Mesenchymal stem cell (in vitro differentiated cells and primary cell): ENCODE results near the gene DIPK1A.
"Not testable (repeated sequence)": the region's sequence is repeated elsewhere in the genome, so short reads cannot be mapped to it uniquely, and the experiment has no call there.

Experiments
- DNase-seq: peaks from one replicate; pipeline ENCODE4 v3.0.0-alpha.2; 2013
- H2AFZ ChIP-seq: one replicate; pipeline ENCODE4 v1.6.1; 2013; ENCODE audit warnings: low read depth, mild to moderate bottlenecking, control low read depth, inconsistent platforms, low read length, moderate library complexity
- H2AK5ac ChIP-seq: 2 replicates; pipeline ENCODE4 v1.6.1; 2013; ENCODE audit warnings: low read length, moderate library complexity, mild to moderate bottlenecking, inconsistent platforms; ENCODE audit not compliant: severe bottlenecking
- H2BK120ac ChIP-seq: one replicate; pipeline ENCODE4 v1.6.1; 2013; ENCODE audit warnings: low read depth, mild to moderate bottlenecking, inconsistent platforms, low read length, moderate library complexity
- H2BK12ac ChIP-seq, 2 experiments: one replicate each; pipeline ENCODE4 v1.6.1; 2013; ENCODE audit warnings: inconsistent platforms in 2 of 2, low read length in 2 of 2, mild to moderate bottlenecking in 2 of 2, moderate library complexity in 2 of 2, control low read depth in 1 of 2
- H2BK15ac ChIP-seq: one replicate; pipeline ENCODE4 v1.6.1; 2013; ENCODE audit warnings: mild to moderate bottlenecking, low read depth, inconsistent platforms; ENCODE audit not compliant: poor library complexity, severe bottlenecking
- H2BK5ac ChIP-seq: 2 replicates; pipeline ENCODE4 v1.6.1; 2013; ENCODE audit warnings: low read depth, mild to moderate bottlenecking, low read length, control low read depth, inconsistent platforms; ENCODE audit not compliant: poor library complexity, severe bottlenecking
- H3K14ac ChIP-seq, 2 experiments: one replicate each; pipeline ENCODE4 v1.6.1; 2013; ENCODE audit warnings: inconsistent platforms in 2 of 2, low read length in 2 of 2, control low read depth in 1 of 2, mild to moderate bottlenecking in 1 of 2, moderate library complexity in 1 of 2
- H3K18ac ChIP-seq, 2 experiments: one replicate each; pipeline ENCODE4 v1.6.1; 2013; ENCODE audit warnings: inconsistent platforms in 2 of 2, low read length in 2 of 2, control low read depth in 1 of 2, low read depth in 1 of 2, mild to moderate bottlenecking in 1 of 2
- H3K23ac ChIP-seq, 2 experiments: one replicate each; pipeline ENCODE4 v1.6.1; 2013; ENCODE audit warnings: inconsistent platforms in 2 of 2, low read length in 2 of 2, mild to moderate bottlenecking in 2 of 2, moderate library complexity in 2 of 2, control low read depth in 1 of 2
- H3K27ac ChIP-seq: 2 replicates; pipeline ENCODE4 v1.5.1; 2013; ENCODE audit warnings: mild to moderate bottlenecking, moderate library complexity, low read length, control low read depth, inconsistent platforms; ENCODE audit not compliant: poor library complexity, severe bottlenecking
- H3K27me3 ChIP-seq, 2 experiments: 2 replicates each; pipeline versions ENCODE4 v1.6.1 to v1.7.0; 2013; ENCODE audit warnings: low read length in 2 of 2, mild to moderate bottlenecking in 2 of 2, moderate library complexity in 2 of 2, control low read depth in 1 of 2, inconsistent platforms in 1 of 2; ENCODE audit not compliant: control insufficient read depth in 1 of 2, insufficient read depth in 1 of 2
- H3K36me3 ChIP-seq, 2 experiments: 2 replicates each; pipeline versions ENCODE4 v1.6.1 to v1.7.0; 2013; ENCODE audit warnings: low read length in 2 of 2, control low read depth in 1 of 2, inconsistent platforms in 1 of 2, low read depth in 1 of 2, mild to moderate bottlenecking in 1 of 2; ENCODE audit not compliant: insufficient read depth in 2 of 2, control insufficient read depth in 1 of 2
- H3K4ac ChIP-seq, 2 experiments: one replicate each; pipeline ENCODE4 v1.6.1; 2013; ENCODE audit warnings: inconsistent platforms in 2 of 2, low read length in 2 of 2, mild to moderate bottlenecking in 2 of 2, moderate library complexity in 2 of 2, control low read depth in 1 of 2, low read depth in 1 of 2
- H3K4me1 ChIP-seq: 2 replicates; pipeline ENCODE4 v1.6.1; 2013; ENCODE audit warnings: low read depth, low read length, control low read depth; ENCODE audit not compliant: control insufficient read depth, insufficient read depth
- H3K4me2 ChIP-seq: 2 replicates; pipeline ENCODE4 v1.6.1; 2013; ENCODE audit warnings: low read length, mild to moderate bottlenecking, inconsistent platforms; ENCODE audit not compliant: poor library complexity, severe bottlenecking
- H3K4me3 ChIP-seq, 2 experiments: 2 replicates each; pipeline versions ENCODE4 v1.5.1 to v1.7.0; 2013; ENCODE audit warnings: low read length in 2 of 2, mild to moderate bottlenecking in 2 of 2, control low read depth in 1 of 2, low read depth in 1 of 2; ENCODE audit not compliant: insufficient read depth in 1 of 2
- H3K79me1 ChIP-seq: replicated peaks from 2 replicates; pipeline ENCODE4 v1.6.1; 2013; ENCODE audit warnings: mild to moderate bottlenecking, control low read depth, low read length, inconsistent platforms; ENCODE audit not compliant: poor library complexity, severe bottlenecking
- H3K9ac ChIP-seq: 2 replicates; pipeline ENCODE4 v1.7.0; 2013; ENCODE audit warnings: mild to moderate bottlenecking, low read length, moderate library complexity
- H3K9me3 ChIP-seq: 2 replicates; pipeline ENCODE4 v1.7.0; 2013; ENCODE audit warnings: mild to moderate bottlenecking, low read length; ENCODE audit not compliant: control insufficient read depth
- H4K8ac ChIP-seq: one replicate; pipeline ENCODE4 v1.6.1; 2013; ENCODE audit warnings: inconsistent platforms, mild to moderate bottlenecking, low read length, moderate library complexity
- H4K91ac ChIP-seq: one replicate; pipeline ENCODE4 v1.6.1; 2013; ENCODE audit warnings: mild to moderate bottlenecking, low read length, inconsistent platforms
- WGBS: methylation state at CpG from one replicate; pipeline ENCODE4 v1.1.7; 2013; ENCODE audit warnings: mixed read lengths; 5-methylcytosine and 5-hydroxymethylcytosine counted together

DIPK1A gene

GRCh38 chr1:92972409-92973129 lies 11.3 kb upstream of the DIPK1A start:
- WGBS, result 83% methylated on average over 1 of the region's 1 CpG
- Histone ChIP-seq H3K14ac (no peak overlapping the region), H2BK120ac (no peak overlapping the region), H3K4me1 (no peaks in the 10 kb centered on the region), H2BK5ac (no peak overlapping the region), H3K23ac (no peak overlapping the region), H4K91ac (no peak overlapping the region), H3K27ac (no peak overlapping the region), H2AK5ac (no peak overlapping the region), H4K8ac (no peak overlapping the region), H3K4me3 (no peak overlapping the region), H3K4me2 (no peak overlapping the region), H3K9ac (no peak overlapping the region), H2AFZ (no peak overlapping the region), H3K79me1 (no peaks in the 10 kb centered on the region), H2BK12ac (no peak overlapping the region), H3K27me3 (peaks cover 5 to 15% of the 10 kb centered on the region in 2 experiments), H2BK15ac (no peak overlapping the region), H3K9me3 (no peaks in the 10 kb centered on the region), H3K18ac (no peak overlapping the region), H3K4ac (no peak overlapping the region), H3K36me3 (no peaks in the 10 kb centered on the region)
- DNase-seq, result no peak

GRCh38 chr1:92971932-92972331 lies 10.7 kb upstream of the DIPK1A start:
- WGBS, result 82% methylated on average over 6 of the region's 6 CpGs
- H2BK12ac ChIP-seq, H4K8ac ChIP-seq, H3K9ac ChIP-seq, H3K79me1 ChIP-seq, H2BK15ac ChIP-seq, H2AK5ac ChIP-seq, H3K4me3 ChIP-seq, DNase-seq, H3K27ac ChIP-seq, H3K4ac ChIP-seq, H3K18ac ChIP-seq, H3K4me1 ChIP-seq, H3K36me3 ChIP-seq, H3K23ac ChIP-seq, H2AFZ ChIP-seq, H2BK120ac ChIP-seq, H3K4me2 ChIP-seq, H3K14ac ChIP-seq, H2BK5ac ChIP-seq, H4K91ac ChIP-seq, H3K9me3 ChIP-seq: not testable (repeated sequence)
- H3K27me3 ChIP-seq, result peaks cover 5 to 15% of the 10 kb centered on the region in 2 experiments

- 91% methylated on average over 4 of the region's 7 CpGs for WGBS
- Histone ChIP-seq H2BK12ac (no peak overlapping the region), H2BK5ac (no peak overlapping the region), H3K36me3 (no peaks in the 10 kb centered on the region), H3K27ac (no peak overlapping the region), H3K27me3 (peaks cover 5 to 15% of the 10 kb centered on the region in 2 experiments), H2BK120ac (no peak overlapping the region), H3K79me1 (no peaks in the 10 kb centered on the region), H4K8ac (no peak overlapping the region), H4K91ac (no peak overlapping the region), H2BK15ac (no peak overlapping the region), H2AK5ac (no peak overlapping the region), H3K18ac (no peak overlapping the region), H3K4me3 (no peak overlapping the region), H3K9ac (no peak overlapping the region), H3K23ac (no peak overlapping the region), H3K14ac (no peak overlapping the region), H3K4me2 (no peak overlapping the region), H3K4me1 (no peaks in the 10 kb centered on the region), H3K4ac (no peak overlapping the region), H2AFZ (no peak overlapping the region), H3K9me3 (no peaks in the 10 kb centered on the region)
- no peak for DNase-seq
Measured at GRCh38 chr1:92970990-92971689, 9.9 kb upstream of the DIPK1A start.

GRCh38 chr1:92969517-92969916 lies 8.3 kb upstream of the DIPK1A start:
- H3K18ac ChIP-seq, result no peak overlapping the region
- no peak overlapping the region for H3K14ac ChIP-seq
- no peak overlapping the region for H2AFZ ChIP-seq
- no peak overlapping the region for H4K91ac ChIP-seq
- H2AK5ac ChIP-seq, result no peak overlapping the region
- no peak overlapping the region for H3K23ac ChIP-seq
- H3K79me1 ChIP-seq, result no peaks in the 10 kb centered on the region
- no peak overlapping the region for H3K9ac ChIP-seq
- H3K4ac ChIP-seq, result no peak overlapping the region
- H2BK12ac ChIP-seq, result no peak overlapping the region
- no peak overlapping the region for H2BK5ac ChIP-seq
- no peak overlapping the region for H2BK15ac ChIP-seq
- H3K4me3 ChIP-seq, result no peak overlapping the region
- no peaks in the 10 kb centered on the region for H3K36me3 ChIP-seq
- no peak overlapping the region for H3K27ac ChIP-seq
- H3K9me3 ChIP-seq, result no peaks in the 10 kb centered on the region
- H3K4me2 ChIP-seq, result no peak overlapping the region
- no peaks in the 10 kb centered on the region for H3K4me1 ChIP-seq
- no peak overlapping the region for H2BK120ac ChIP-seq
- no peak overlapping the region for H4K8ac ChIP-seq
- 91% methylated on average over 2 of the region's 3 CpGs for WGBS
- H3K27me3 ChIP-seq, result peaks cover 11 to 28% of the 10 kb centered on the region in 2 experiments
- DNase-seq, result no peak
